Glomerular visceral epithelial cell (primary cell): Measurements from ENCODE around the gene AQP3.
"Not testable (repeated sequence)": the region's sequence is repeated elsewhere in the genome, so short reads cannot be mapped to it uniquely, and the experiment has no call there.

ENCODE experiments used
- DNase-seq: peaks from one replicate; pipeline ENCODE4 v3.0.0-alpha.2; 2016; ENCODE audit errors: extremely low spot score

The AQP3 gene

DNA sequence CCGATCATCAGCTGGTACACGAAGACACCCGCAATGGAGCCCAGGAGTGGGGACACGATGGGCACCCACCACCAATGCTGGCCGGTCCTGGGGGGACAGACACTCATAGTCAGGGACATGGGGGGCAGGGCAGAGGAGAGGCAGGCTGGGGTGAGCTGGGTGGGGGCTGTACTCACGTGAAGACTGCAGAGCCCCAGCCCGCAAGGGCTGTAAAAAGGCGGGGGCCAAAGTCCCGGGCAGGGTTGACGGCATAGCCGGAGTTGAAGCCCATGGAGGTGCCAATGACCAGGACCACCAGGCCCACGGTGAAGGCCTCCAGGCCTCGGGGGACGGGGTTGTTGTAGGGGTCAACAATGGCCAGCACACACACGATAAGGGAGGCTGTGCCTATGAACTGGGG is 5.3 kb downstream of the AQP3 start:
- no peak for DNase-seq

DNA sequence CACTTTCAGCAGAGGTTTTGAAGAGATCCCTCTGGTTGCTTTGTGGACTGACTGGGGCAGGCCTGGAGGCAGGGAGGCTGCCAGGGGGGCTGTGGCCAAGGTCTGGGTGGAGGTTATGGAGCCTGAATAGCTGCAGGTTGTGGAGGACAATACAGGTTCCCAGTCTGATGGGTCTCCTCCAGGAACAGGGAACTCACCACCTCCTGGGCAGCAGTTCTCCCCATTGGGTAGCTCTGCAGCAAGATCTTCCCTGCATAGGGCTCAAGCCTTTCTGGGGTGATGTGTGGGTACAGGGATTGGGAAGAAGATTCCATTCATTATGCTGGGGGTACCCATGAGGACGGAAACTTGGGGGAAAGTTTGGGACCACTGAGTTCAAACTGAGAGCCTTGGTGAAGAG is 6.8 kb downstream of the AQP3 start:
- no peak for DNase-seq

DNA sequence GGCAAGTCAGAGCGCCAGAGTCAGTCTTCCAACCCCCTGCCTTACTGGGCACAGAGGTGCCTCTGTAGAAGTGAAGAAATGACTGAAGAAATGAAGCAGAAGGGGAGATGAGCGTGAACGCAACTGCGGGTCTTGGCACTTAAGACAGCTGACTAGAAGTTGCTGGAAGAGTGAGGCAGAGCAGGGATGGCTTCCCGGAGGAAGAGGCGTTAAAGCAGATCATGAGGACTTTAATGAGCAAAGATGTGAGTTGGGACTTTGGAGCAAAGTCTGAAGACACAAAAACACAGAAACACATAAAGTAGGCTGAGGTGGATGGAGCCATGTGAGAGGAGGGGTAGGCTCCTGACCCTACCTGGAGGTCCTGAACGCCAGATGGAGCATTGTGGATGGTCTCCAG is 7.2 kb downstream of the AQP3 start:
- no peak for DNase-seq

DNA sequence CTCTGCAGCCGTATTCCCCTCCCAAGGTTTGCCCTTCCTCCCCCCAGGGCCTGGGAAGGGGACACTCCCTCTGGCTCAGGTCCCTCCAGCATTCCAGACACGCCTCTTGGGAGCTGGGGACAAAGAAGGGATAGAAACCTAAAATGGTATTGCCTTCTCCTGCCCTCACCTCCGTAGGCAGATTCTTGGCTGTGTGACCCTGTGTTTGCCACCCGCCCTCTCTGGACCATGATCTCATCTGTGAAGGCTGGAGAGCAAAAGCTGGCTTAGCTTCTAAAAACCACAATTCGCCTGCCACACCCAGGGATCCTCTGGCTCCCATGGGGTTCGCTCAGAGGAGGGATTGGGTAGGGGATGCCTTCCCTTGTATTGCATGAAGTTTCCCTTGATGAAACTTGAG is 7.7 kb downstream of the AQP3 start:
- no peak for DNase-seq

DNA sequence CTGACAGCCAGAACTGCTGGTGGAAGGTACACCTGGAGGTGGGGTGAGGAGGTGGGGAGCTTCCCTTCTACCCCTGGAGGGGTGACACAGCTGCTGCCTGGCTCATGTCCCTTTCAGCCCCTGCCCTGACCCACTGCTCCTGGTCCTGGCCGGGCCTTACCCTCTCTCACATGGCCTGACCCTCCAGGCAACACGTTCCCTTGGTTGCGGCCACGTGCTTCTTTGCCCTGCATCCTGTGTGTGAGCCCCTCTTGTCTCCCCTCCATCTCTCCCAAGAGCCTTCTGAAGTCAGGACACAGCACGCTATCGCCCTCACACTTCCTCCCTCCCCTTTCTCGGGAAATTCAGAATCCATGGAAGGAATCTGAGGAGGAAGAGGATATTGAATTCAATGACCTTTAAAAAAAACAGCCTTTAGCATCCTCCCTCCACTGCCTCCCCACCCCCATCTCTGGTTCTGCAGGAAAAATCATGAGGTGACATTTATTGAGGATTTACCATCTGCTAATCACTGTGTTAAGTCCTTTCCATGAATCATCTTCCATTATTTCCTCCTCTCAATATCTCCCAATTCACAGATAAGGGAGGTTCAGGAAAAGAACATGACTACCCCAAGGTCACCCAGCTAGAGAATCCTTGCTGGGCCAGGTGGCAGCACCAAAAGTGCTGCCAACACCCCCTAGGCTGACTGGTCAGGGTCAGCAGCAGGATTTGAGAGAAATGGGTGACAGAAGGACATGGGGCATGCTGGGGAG is 8.3 kb downstream of the AQP3 start:
- DNase-seq, result no peak

DNA sequence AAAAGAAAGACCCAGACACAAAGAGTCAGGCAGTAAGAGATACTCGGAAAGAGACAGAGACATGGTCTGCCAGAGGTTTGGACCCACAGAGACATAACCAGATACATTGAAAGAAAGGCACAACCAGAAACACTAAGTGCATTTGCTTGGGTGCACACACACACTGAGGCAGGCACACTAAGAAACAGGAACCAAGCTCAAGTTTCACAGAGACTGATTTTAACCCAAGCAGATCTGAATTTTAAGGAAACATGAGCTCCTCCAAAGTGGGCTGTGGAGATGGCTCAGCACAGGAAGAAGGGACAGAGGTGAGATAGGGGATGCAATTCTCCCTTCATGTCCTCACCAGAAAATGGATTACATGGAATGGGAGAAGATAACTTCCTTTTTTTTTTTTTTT is 9.5 kb downstream of the AQP3 start:
- no peak for DNase-seq

DNA sequence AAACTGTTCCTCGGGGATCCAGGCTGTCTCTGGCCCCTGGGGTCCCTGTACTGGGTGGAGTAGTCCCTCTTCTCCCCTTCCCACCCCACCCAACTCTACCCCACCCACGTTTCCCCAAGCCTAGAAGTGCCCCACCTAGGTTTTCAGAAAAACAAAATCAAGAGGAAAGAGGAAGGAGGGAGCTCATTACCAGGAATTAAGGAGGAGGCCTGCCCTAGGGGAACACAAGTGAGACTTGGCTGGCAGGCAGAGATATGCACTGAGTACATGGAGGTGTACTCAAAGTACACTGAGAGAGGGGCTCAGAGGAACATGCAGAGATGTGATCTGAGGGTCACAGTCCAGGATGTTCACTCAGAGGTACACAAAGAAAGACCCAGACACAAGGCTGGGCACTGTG is 10.2 kb downstream of the AQP3 start:
- DNase-seq, result no peak

DNA sequence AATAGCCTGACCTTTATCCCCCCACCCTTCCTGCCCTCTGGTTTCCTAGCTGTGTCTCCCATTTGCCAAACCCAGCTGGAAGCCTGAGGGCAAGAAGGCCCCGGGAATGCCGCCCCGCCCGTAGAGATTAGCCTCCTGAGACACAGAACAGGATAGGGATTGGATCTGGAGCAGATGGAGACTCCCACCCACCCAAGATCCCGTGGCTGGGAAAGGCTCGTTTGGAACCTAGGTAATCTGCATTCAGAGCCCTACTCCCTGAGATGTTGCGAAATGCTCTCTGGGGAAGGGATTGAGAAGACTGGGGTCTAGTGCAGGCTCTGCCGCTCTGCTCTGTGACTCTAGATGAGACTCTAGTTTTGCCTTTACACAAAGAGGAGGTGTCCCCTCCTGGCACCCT is 10.9 kb downstream of the AQP3 start:
- no peak for DNase-seq

DNA sequence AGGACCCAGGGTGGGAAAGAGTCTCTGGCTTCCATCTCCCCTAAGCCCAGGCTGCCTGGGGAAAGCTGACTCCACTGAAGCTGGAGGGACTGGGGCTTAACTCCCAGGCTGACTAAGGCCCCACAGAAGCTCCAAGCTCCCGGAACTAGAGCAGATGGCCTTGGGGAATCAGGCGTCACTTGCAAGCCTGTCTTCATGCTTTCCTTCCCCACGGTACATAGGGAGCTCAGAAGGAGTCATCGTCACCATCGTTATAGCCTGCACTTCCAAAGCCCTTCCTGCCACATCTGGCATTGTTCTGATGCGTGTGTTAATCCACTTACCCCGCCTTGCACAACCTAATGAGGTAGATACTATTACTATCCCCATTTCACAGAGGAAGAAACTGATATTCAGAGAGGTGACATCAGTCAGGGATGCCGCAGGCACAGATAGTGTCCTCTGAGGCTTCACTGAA is 11.5 kb downstream of the AQP3 start:
- no peak for DNase-seq

DNA sequence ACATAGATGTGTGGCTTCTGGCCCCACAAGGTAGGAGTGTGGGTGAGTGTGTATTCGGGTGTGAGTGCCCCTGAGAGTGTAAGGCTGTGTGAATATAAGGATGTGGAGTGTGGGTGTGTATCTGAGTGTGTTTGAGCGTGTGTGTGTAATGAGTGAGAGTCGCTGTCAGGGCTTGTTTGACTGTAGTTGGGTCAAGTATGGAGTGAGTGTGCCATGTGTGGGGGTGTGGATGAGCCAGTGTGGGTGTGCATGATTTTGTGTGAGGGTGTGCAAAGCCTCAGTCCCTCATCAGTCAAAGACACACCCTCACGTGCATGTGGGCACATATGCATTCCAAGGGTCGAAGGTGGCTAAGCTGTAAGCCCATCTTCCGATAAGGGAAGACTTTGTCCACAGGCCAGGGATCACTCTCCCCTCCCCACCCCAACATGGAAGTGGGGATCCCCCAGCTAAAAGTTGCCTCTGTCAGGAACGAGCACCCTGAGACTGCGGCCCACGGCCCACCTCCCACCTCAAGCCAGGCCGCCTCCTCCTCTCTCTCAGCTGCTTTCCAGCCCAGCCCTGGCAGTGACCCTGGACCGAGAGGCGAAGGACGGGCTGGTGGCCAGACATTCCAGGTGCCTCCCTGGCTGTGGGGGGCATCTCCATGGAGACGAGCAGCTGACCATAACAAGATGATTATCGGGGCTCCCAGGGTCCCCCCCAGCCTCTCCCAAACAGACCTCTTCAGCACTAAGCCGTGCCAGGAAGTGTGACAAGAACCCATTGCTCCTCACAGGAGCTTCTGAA is 12.9 kb downstream of the AQP3 start:
- DNase-seq, result no peak

DNA sequence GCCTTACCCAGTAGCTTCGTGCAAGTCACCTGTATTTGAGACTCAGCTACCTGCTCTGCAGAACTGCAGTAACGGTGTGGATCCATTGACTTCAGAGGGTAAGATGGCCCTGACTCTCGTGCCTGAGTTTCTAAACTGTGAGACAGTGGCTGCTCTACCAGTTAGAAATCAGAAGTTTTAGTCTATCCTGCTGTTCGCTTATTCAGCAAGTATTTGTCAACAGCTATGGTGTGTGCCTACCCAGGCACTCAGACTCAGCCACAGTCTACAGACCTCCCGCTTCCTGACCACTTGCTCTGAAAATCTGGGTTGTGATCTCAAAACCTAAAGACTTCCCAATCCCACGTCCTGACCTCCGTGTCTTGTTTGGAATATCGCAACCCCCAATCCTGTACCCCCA is 13.5 kb downstream of the AQP3 start:
- DNase-seq, result no peak

DNA sequence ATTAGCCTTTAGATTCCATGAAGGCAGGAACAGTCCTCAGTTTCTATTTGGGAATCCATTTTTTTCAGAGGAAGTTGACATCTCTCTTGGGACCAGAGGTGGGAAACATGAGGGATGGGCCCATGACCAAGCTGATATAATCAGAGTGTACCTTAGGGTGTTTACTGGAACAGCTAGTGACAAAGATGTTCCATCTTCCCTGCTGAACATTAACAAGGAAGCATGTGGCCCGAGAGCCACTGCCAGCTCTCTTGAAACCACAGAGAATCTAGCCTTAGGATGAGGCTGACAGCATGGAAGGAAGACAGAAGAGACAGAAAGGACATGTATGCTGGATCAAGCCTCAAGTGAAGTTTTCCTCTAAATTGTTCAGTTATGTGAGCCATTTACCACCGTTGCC is 16.0 kb downstream of the AQP3 start:
- DNase-seq, result no peak

DNA sequence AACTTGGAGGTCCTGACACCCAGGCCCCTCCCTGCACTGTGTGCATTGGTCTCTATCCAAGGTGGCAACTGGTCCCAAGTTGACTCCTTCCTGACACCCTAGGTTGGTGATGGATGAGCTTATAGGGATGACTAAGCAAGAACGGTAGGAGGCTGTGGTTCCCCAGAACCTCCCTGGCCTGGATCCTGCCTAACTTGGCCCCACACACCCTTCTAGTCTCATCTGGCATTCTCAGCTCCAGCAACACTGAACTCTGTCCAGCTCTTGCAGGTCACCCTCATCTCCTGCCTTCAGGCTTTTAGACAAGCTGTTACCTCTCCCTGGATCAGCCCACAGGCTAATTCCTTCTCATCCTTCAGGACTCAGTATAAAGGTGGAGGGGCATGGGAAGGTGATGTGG is 16.5 kb downstream of the AQP3 start:
- no peak for DNase-seq

DNA sequence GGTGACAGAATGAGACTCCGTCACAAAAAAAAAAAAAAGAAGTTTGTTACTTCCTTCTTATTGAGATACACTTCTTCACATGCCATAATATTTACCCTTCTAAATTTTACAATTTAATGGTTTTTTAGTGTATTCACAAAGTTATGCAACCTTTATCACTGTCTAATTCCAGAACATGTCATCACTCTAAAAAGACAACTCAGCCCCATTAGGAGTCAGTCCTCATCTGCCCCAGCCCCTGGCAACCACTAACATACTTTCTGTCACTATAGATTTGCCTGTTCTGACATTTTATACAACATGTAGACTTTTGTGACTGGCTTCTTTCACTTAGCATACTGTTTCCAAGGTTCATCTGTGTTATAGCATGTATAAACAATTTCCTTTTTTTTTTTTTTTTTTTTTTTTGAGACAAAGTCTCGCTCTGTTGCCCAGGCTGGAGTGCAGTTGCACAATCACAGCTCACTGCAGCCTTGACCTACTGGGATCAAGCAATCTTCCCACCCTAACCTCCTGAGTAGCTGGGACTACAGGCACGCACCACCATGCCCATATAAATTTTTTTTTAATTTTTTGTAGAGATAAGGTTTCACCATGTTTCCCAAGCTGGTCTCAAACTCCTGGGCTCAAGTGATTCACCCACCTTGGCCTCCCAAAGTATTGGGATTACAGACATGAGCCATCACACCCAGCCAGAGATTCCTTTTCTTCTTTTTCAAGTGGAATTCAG is 18.0 kb downstream of the AQP3 start:
- no peak for DNase-seq

DNA sequence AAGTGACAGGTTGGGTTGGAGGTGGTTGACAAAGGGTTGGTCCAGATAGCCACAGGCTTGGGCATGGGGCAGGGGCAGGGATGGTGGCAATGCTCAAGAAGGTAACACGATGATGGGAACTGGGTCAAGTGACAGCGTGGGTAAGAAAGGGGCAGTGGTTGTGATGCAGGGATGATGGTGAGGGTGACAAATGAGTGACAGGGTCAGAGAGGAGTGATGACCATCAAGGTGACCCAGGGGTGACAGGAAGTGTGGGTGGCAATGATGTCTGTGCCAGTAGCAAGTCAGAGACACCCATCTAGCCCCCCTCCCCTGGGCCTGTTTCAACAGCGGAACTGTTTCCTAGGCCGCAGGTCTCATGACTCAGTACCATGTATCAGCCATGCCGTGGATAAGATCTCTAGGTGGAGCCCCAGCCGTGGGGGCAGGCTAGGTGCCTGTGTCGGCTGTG is 20.5 kb downstream of the AQP3 start:
- DNase-seq, result no peak

DNA sequence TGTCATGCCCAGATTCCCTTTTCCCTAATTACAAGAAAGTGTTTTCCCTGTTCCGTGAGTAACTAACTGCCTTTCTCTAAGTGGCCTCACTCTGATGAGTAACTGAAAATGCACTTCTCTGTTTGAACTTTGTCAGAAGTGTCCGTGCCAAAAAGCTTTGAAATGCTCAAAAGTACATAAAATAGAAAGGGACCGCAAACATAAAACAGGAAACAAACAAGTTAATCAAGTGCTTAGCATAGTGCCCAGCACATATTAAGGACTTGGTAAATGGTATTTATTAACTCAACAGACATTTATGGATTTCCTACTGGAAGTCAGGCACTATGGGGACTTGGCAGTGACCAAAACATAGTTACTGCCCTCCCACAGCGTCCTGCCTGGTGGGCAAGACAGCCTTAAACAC is 22.3 kb downstream of the AQP3 start:
- no peak for DNase-seq

DNA sequence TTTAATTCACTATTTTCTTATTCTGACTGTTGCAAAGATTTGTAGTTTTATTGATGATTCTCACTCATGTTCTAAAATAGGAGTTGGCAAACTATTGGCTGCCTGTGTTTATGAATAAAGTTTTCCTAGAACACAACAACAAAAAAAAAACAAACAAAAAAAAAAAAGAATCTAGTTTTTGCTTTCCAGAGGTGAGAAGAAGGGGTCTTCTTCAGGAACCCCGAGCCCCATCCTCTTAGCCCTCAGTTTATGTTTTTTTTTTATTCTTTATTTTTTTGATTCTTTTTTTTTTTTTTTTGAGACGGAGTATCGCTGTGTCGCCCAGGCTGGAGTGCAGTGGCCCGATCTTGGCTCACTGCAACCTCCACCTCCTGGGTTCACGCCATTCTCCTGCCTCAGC is 22.9 kb downstream of the AQP3 start:
- DNase-seq, result not testable (repeated sequence)

DNA sequence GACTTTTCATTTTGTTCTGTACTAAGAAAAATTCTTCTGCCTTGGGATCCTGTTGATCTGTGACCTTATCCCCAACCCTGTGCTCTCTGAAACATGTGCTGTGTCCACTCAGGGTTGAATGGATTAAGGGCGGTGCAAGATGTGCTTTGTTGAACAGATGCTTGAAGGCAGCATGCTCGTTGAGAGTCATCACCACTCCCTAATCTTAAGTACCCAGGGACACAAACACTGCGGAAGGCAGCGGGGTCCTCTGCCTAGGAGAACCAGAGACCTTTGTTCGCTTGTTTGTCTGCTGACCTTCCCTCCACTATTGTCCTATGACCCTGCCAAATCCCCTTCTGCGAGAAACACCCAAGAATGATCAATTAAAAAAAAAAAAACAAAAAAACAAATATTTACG is 23.4 kb downstream of the AQP3 start:
- DNase-seq, result not testable (repeated sequence)

DNA sequence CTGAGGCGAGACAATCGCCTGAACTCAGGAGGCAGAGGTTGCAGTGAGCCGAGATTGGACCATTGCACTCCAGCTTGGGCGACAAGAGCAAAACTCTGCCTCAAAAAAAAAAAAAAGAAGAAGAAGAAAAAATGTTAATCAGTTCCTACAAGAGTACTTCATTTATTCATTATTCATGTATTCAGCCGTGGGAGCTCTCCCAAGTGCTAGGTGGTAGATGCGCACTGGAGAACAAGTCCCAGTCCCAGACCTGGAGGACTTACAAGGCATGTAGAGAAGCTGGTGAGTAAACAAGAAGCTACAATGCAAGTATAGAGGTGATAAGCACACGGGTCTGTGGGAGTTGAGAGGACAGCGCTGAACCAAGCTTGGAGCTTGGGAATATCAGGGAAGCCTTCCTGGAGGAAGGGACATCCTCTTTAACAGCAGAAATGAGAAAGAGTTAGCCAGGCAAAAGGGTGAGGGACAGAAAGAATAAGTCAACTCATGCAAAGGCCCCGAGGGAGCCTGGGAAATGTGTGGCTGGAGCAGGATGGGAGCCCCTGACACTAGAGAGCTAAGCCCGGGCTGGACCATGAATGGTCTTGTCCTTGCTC is 27.6 kb downstream of the AQP3 start:
- DNase-seq, result no peak

DNA sequence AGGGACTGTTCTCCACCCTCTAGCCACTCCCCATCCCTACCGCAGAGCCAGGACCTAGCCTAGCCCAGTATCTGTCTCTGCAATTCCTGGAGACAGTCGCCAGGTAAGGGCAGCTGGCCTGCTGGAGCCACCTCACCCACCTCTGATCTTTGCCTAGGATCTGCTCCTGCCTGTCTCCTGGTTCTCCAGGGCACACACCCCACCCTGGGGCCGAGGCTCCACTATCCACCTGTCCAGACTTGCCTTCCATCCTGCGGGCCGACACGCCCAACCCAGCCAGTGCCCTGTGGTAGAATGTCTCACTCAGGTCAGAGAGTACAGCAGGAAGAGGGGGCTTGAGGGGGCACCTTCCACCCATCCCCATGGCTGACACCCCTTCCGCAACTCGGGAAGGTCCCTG is 29.3 kb downstream of the AQP3 start:
- DNase-seq, result no peak

DNA sequence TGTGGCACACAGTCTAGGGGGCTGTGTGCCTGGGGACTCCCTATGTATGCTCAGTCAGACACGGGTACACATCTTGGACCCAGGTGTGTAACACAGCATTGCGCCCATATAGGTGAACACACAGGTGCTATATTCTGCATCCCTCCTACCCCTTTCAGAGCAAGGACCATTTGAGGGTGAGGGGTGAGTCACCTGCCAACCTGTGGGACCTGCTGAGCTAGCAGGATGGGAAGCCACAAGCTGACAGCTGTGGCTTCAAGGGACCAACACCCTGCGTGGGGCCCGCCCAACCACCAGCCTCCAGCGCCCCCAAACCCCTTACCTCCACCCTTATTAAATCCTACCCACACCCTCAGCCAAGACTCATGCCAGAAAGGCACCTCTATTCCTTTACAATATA is 30.4 kb downstream of the AQP3 start:
- no peak for DNase-seq

DNA sequence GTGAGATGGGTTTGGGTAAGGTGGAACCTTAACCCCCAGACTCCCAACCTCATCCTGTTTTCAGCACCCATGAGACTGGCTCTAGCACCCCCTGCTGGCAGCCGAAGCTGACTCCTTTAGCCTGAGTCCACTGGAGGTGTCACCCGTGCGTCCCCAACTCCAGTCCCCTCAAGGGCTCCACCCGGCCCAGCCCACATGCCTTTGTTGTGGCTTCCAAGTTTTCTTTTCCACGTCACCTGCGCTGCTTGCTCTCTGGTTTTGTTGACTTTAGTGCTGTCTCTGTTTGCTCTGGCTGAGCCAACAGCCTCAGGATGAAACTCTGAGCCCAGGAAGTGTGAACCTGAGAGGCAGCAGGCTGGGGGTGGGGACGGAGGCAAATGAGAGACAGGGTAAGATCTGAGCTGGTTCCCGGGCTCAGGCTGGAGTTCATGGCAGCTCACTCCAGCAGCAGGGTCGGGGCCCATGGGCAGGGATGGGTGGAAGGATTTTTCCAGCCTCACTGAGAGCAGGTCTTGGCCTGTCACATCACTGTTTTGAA is 31.8 kb downstream of the AQP3 start:
- DNase-seq, result peak; percentile 14
